Measurements from ENCODE around the gene IGSF5.
"Not testable (repeated sequence)": the region's sequence is repeated elsewhere in the genome, so short reads cannot be mapped to it uniquely, and the experiment has no call there.

IGSF5 gene

GRCh38 chr21:39744883-39745282 is at the start of gene IGSF5:
IGSF5 (plus strand) TSS chr21:39745183; CDS start chr21:39745510, 327 bp downstream.
- not testable (repeated sequence) for DNase-seq

- no peak for DNase-seq
Measured at GRCh38 chr21:39696196-39696595, 48.8 kb upstream of the IGSF5 start.

- DNase-seq = no peak
Measured at GRCh38 chr21:39696618-39697017, 48.4 kb upstream of the IGSF5 start.

- DNase-seq = no peak
Measured at GRCh38 chr21:39700318-39700717, 44.7 kb upstream of the IGSF5 start.

- no peak for DNase-seq
Measured at GRCh38 chr21:39703578-39703977, 41.4 kb upstream of the IGSF5 start.

- DNase-seq = no peak
Measured at GRCh38 chr21:39705849-39706248, 39.1 kb upstream of the IGSF5 start.

- no peak for DNase-seq
Measured at GRCh38 chr21:39707316-39707715, 37.7 kb upstream of the IGSF5 start.

GRCh38 chr21:39710866-39711265 is 34.1 kb upstream of the IGSF5 start:
- no peak for DNase-seq

- DNase-seq = no peak
Measured at GRCh38 chr21:39712273-39712672, 32.7 kb upstream of the IGSF5 start.

- DNase-seq = peak in 1 of 2 experiments; percentile 10
Measured at GRCh38 chr21:39712976-39713375, 32.0 kb upstream of the IGSF5 start.

- no peak for DNase-seq
Measured at GRCh38 chr21:39713905-39714304, 31.1 kb upstream of the IGSF5 start.

- DNase-seq = no peak
Measured at GRCh38 chr21:39714331-39714730, 30.7 kb upstream of the IGSF5 start.

- no peak for DNase-seq
Measured at GRCh38 chr21:39715804-39716397, 29.1 kb upstream of the IGSF5 start.

GRCh38 chr21:39720126-39720778 is 24.7 kb upstream of the IGSF5 start:
- no peak for DNase-seq

GRCh38 chr21:39721885-39722284 is 23.1 kb upstream of the IGSF5 start:
- DNase-seq = no peak

- no peak for DNase-seq
Measured at GRCh38 chr21:39724944-39725343, 20.0 kb upstream of the IGSF5 start.

GRCh38 chr21:39726133-39726532 is 18.9 kb upstream of the IGSF5 start:
- no peak for DNase-seq

- no peak for DNase-seq
Measured at GRCh38 chr21:39727401-39728120, 17.4 kb upstream of the IGSF5 start.

GRCh38 chr21:39728341-39728740 is 16.6 kb upstream of the IGSF5 start:
- no peak for DNase-seq

GRCh38 chr21:39730418-39731157 is 14.4 kb upstream of the IGSF5 start:
- no peak for DNase-seq

- DNase-seq = no peak
Measured at GRCh38 chr21:39736716-39737115, 8.3 kb upstream of the IGSF5 start.

GRCh38 chr21:39737376-39738000 is 7.5 kb upstream of the IGSF5 start:
- no peak for DNase-seq

- no peak for DNase-seq
Measured at GRCh38 chr21:39738566-39738965, 6.4 kb upstream of the IGSF5 start.

All from NCI-H187 (cell line).